Body of pancreas (tissue), 4 donors: Measurements from ENCODE around the gene SPOCK1. TPM values are rescaled to one million over a fixed set of nuclear protein-coding genes. Genes with fewer than 3 reads are reported as not detected.

Source experiments
- ATAC-seq: fragments of 150-250 bp; one replicate; pipeline ENCODE4 v1.9.1; 2016
- DNase-seq, 4 donors: peaks; one replicate each; pipeline ENCODE4 v3.0.0-alpha.2; 2019
- H3K27ac ChIP-seq, 4 donors: fragments of 200-600 bp; sonication (generic); 1 replicate in 3 of 4; 2 replicates in 1 of 4; pipeline versions ENCODE4 v1.5.1 to v1.6.1; 2016 to 2019; ENCODE audit warnings: mild to moderate bottlenecking in 1 of 4, mixed read lengths in 1 of 4, moderate library complexity in 1 of 4
- H3K27me3 ChIP-seq, 2 donors: fragments of 200-600 bp; sonication (generic); one replicate each; pipeline ENCODE4 v1.6.0; 2016; ENCODE audit warnings: mild to moderate bottlenecking in 1 of 2
- H3K36me3 ChIP-seq, 2 donors: fragments of 200-600 bp; sonication (generic); replicated peaks in 1 of 2; 2 replicates each; pipeline ENCODE4 v1.5.1; 2016; ENCODE audit warnings: low read depth in 2 of 2; ENCODE audit not compliant: insufficient read depth in 1 of 2
- H3K4me1 ChIP-seq: fragments of 200-600 bp; sonication (generic); one replicate; pipeline ENCODE4 v1.6.0; 2016
- H3K4me3 ChIP-seq, 2 donors: fragments of 200-600 bp; sonication (generic); 1 replicate in 1 of 2; 2 replicates in 1 of 2; pipeline ENCODE4 v1.5.1; 2016 to 2019
- H3K9me3 ChIP-seq, 3 donors: fragments of 200-600 bp; sonication (generic); 1 replicate in 2 of 3; 2 replicates in 1 of 3; pipeline ENCODE4 v1.5.1; 2016
- CTCF ChIP-seq, 7 experiments: fragments of 450-650 bp in 4 of 7; fragments of 200-600 bp in 3 of 7; sonication (generic) in 3 of 7; IDR thresholded peaks; one replicate each; pipeline ENCODE4 v1.5.1; 2016 to 2019; ENCODE audit warnings: antibody characterized with exemption in 7 of 7
- POLR2A ChIP-seq, 3 donors: fragments of 450-650 bp; IDR thresholded peaks; one replicate each; pipeline ENCODE4 v1.6.1; 2016; ENCODE audit warnings: antibody characterized with exemption in 3 of 3, mild to moderate bottlenecking in 2 of 3
- WGBS, 2 donors: methylation state at CpG; one replicate each; pipeline ENCODE4 v1.1.5; 2017; 5-methylcytosine and 5-hydroxymethylcytosine counted together
- intact Hi-C: fragments of 100-400 bp; cut with DNase I; formaldehyde crosslinking; loops from one replicate; pipeline ENCODE4 v1.15.1; 2023
- total RNA-seq, 2 donors: library from RNA; depleted of rRNA; stranded (reverse); fragments of >200 nt; gene quantifications; one replicate each; pipeline ENCODE4 v1.1.0, GENCODE V29; 2016

SPOCK1 gene
- total RNA-seq, 2 donors from 2014 or later, result 22.4 to 30.6 TPM

DNA sequence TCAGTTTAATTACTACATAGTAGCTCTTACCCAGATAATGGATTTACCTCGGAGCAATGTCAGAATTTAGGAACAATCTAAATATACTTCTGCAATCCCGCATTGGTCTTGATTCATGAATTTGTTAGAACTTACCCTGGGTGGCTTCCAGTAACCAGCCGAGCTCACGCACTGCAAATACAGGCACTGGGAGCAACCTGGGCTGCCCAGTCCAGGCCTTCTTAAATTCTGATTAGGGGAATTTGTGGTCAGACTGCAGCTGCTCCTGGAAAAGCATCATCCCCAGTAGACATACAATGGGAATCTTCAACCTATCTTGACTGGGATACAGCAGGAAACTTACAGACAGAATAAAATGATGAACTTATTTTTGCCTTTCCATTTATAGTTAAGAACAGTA is 270.3 kb downstream of the SPOCK1 start:
- TF ChIP-seq POLR2A (IDR thresholded peaks at IDR 0.05), result no peak
- TF ChIP-seq CTCF (IDR thresholded peaks at IDR 0.05), result no peak
- DNase-seq (no peak), ATAC-seq (no peak)
- H3K9me3 ChIP-seq, result no peaks in the 10 kb centered on the region
- H3K27me3 ChIP-seq, result no peaks in the 10 kb centered on the region
- WGBS, 2 donors, result 92 to 93% methylated on average over 4 of the region's 4 CpGs
- intact Hi-C loops, result no loop called here
- no peaks in the 10 kb centered on the region for H3K4me1 ChIP-seq
- H3K4me3 ChIP-seq, result no peak overlapping the region
- H3K36me3 ChIP-seq, result no peaks in the 10 kb centered on the region
- H3K27ac ChIP-seq, result no peak overlapping the region

DNA sequence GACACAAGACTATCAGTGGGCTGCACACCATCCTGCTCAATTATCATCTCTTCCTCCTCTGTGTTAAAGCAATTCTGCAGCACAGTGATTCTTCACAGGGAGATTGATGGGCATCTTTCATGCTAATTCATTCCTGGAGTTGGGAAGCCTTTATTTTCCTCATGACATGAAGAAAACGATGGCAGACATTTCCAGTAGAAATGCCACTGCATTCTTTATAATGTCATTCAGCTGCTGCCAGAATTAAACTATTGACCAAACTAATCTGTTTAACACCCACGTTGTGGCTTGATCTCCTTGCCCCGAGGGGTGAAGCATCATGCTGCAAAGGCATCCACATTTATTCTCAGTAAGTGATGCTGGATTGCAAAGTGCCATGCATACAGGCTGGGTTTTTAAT is 273.0 kb downstream of the SPOCK1 start:
- DNase-seq (no peak), ATAC-seq (no peak)
- H3K4me1 ChIP-seq, result no peaks in the 10 kb centered on the region
- no peak overlapping the region for H3K27ac ChIP-seq
- no peaks in the 10 kb centered on the region for H3K9me3 ChIP-seq
- WGBS, 2 donors, result 56 to 61% methylated on average over 3 of the region's 3 CpGs
- no peak overlapping the region for H3K4me3 ChIP-seq
- H3K27me3 ChIP-seq, result no peaks in the 10 kb centered on the region
- no peak for TF ChIP-seq CTCF (IDR thresholded peaks at IDR 0.05)
- no peak for TF ChIP-seq POLR2A (IDR thresholded peaks at IDR 0.05)
- intact Hi-C loops, result no loop called here
- no peaks in the 10 kb centered on the region for H3K36me3 ChIP-seq

- TF ChIP-seq CTCF (IDR thresholded peaks at IDR 0.05), result no peak
- TF ChIP-seq POLR2A (IDR thresholded peaks at IDR 0.05), result no peak
- ATAC-seq, result no peak
- H3K27me3 ChIP-seq, result no peaks in the 10 kb centered on the region
Measured at GRCh38 chr5:137223324-137224295, 275.5 kb downstream of the SPOCK1 start.

GRCh38 chr5:137221943-137222342 is 277.2 kb downstream of the SPOCK1 start:
- ATAC-seq (no peak), DNase-seq (no peak)
- Histone ChIP-seq H3K4me3 (no peak overlapping the region), H3K27ac (no peak overlapping the region), H3K9me3 (no peaks in the 10 kb centered on the region), H3K4me1 (peaks cover 29% of the 10 kb centered on the region), H3K27me3 (no peaks in the 10 kb centered on the region), H3K36me3 (no peaks in the 10 kb centered on the region)
- TF ChIP-seq CTCF (IDR thresholded peaks at IDR 0.05) (no peak), POLR2A (IDR thresholded peaks at IDR 0.05) (no peak)
- WGBS, 2 donors, result 66 to 68% methylated on average over 3 of the region's 3 CpGs
- intact Hi-C loops, result no loop called here

More at GRCh38 chr5:137223324-137224295, 275.5 kb downstream of the SPOCK1 start:
- intact Hi-C loops, result no loop called here
- DNase-seq, result no peak
- Histone ChIP-seq H3K27ac (no peak overlapping the region), H3K36me3 (no peaks in the 10 kb centered on the region), H3K4me1 (peaks cover 12% of the 10 kb centered on the region), H3K9me3 (no peaks in the 10 kb centered on the region), H3K4me3 (no peak overlapping the region)
- WGBS, 2 donors, result 89% methylated on average over 4 of the region's 4 CpGs
